Measurements from ENCODE around the gene AURKA.

- TF ChIP-seq EZH2 (IDR thresholded peaks at IDR 0.05), result no peak
- no peak for TF ChIP-seq POLR2AphosphoS5 (IDR thresholded peaks at IDR 0.05; ENCODE audit: borderline replicate concordance, low read depth, low read length)
Measured at GRCh38 chr20:56423211-56423610, 31.2 kb upstream of the AURKA start.

Measured in SK-N-MC (cell line).